ENCODE measurements around the gene PHF2.

DNA sequence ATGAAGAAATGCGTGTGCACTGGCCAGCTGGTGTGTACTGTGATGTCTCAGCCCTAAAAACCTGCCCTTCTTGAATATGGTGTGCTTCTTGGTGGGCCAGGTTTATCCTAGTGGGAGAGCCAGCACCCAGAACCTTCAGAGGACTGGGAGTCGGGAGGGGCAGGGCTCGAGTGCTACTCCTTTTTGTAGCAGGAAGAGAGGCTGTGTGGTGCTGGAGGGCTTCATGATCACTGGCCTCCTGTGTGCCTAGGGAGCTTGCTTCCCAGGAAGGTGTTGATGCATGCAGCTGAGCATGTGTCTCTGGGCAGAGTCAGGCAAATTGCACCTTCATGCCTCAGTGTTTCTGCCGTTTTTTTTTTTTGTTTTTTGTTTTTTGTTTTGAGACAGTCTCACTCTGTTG is 20.0 kb downstream of the PHF2 start:
- TF ChIP-seq, protein P1, sequence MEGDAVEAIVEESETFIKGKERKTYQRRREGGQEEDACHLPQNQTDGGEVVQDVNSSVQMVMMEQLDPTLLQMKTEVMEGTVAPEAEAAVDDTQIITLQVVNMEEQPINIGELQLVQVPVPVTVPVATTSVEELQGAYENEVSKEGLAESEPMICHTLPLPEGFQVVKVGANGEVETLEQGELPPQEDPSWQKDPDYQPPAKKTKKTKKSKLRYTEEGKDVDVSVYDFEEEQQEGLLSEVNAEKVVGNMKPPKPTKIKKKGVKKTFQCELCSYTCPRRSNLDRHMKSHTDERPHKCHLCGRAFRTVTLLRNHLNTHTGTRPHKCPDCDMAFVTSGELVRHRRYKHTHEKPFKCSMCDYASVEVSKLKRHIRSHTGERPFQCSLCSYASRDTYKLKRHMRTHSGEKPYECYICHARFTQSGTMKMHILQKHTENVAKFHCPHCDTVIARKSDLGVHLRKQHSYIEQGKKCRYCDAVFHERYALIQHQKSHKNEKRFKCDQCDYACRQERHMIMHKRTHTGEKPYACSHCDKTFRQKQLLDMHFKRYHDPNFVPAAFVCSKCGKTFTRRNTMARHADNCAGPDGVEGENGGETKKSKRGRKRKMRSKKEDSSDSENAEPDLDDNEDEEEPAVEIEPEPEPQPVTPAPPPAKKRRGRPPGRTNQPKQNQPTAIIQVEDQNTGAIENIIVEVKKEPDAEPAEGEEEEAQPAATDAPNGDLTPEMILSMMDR (IDR thresholded peaks at IDR 0.05) = no peak
- TF ChIP-seq POLR2AphosphoS5 (IDR thresholded peaks at IDR 0.05) = no peak

Data from breast epithelium (tissue), 3 donors.